Activated CD8-positive, alpha-beta memory T cell treated with anti-CD3 and anti-CD28 coated beads for 36 hours (primary cell): ENCODE results near the gene FXR2. TPM values are rescaled to one million over a fixed set of nuclear protein-coding genes. Genes with fewer than 3 reads are reported as not detected.
"Not testable (repeated sequence)": the region's sequence is repeated elsewhere in the genome, so short reads cannot be mapped to it uniquely, and the experiment has no call there.

Source experiments
- CTCF ChIA-PET: fragments of 350-600 bp; sonication (Branson Sonifier 250); formaldehyde crosslinking; loops from one replicate; lab custom pipeline; 2021; ENCODE audit warnings: antibody characterized with exemption; lab: Charles Lee
- POLR2A ChIA-PET: fragments of 350-600 bp; sonication (Branson Sonifier 250); formaldehyde crosslinking; loops from one replicate; lab custom pipeline; 2021; ENCODE audit warnings: antibody characterized with exemption; lab: Charles Lee
- total RNA-seq, 2 experiments: library from RNA; stranded (reverse); gene quantifications; one replicate each; pipeline ENCODE4 v1.2.3, GENCODE V29; 2021

The FXR2 gene
- total RNA-seq, 2 experiments from 2014 or later = 46.4 to 47.2 TPM

DNA sequence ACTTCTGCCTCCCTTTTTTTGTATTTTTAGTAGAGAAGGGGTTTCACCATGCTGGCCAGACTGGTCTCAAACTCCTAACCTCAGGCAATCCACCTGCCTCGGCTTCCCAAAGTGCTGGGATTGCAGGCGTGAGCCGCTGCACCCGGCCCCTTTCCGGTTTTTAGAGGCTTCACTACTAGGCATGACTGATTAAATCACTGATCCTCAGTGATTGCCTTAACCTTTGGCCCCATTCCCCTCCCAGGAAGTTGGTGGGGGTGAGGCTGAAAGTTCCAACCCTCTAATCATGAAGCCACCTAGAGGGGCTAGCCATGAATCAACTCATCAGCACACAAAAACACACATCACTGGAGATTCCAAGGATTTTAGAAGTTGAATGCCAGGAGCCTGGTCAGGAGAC is 17.1 kb downstream of the FXR2 start:
- CTCF ChIA-PET, POLR2A ChIA-PET: not testable (repeated sequence)

DNA sequence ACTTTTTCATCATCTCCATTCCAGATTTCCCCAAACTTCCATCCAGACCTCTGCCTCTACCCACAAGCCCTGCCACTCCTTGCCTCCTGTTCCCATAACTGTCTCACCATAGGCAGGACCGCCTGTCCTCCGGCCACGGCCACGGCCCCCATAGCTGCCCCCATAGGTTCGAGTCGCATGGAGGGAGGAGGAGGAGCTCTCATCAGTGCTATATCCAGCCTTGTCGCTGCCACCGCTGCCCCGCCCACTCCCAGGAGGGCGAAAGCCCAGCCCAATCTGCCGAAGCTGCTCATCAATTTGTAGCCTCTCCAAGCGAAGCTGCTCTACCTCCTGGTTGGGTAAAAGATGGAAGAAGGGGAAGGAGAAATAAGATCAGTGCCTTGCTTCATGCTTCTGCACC is 21.4 kb downstream of the FXR2 start:
- POLR2A ChIA-PET = no interaction called here
- CTCF ChIA-PET = interaction anchor here (1.4 kb wide), 1 partner anchor 90 kb away, joined by 3 read pairs; no protein-coding TSS in a partner anchor

DNA sequence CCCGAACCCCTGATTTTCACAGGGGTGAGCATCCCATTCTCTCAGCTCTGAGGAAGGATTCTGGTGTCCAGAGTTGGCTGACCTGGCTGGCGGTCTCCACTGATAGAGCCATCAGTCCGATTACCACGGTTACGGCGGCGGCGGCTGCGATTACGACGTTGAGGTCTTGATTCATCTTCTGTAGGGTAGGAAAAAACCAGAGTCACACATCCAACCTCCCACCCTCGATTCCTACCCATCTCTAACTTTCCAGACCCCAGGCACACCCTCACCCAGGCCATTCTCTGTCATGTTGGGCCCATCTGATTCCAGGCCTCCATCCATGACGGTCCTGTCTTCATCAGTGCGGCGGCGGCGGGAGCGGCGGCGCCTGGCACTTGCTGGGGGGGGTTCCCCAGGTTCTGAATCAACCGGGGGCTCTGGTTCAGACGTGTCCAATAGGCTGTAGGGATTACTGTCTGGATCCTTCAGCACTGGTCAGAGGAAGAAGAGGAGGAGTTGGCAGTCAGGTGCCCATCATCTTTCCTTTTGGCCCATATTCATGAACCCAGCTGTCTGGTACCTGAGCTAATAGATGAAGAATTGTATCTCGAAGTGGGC is 22.2 kb downstream of the FXR2 start:
- CTCF ChIA-PET = interaction anchor here (1.4 kb wide), 1 partner anchor 91 kb away, joined by 3 read pairs; no protein-coding TSS in a partner anchor
- POLR2A ChIA-PET = interaction anchor here (1.4 kb wide), 1 partner anchor 19 kb away, joined by 5 read pairs; no protein-coding TSS in a partner anchor

DNA sequence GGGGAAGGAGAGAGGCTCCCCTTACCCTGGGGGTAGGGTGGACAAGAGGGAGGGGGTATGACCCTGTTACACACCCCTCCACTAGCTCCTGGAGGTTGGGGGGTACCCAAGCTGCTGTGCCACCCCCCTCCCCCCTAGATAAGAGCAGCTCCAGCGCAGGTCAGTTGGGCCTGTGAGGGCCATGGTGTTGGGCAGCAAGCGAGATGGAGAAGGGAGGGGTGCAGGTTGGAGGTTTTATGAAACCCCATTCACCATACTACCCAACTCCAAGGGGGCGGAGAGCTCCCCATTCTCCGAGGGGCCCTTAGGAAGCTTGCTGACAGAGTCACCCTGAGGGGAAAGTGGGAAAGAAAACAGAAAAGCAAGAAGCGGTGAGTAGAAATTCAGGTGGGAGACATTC is 23.1 kb downstream of the FXR2 start:
- ChIA-PET CTCF (no interaction called here), POLR2A (interaction anchor here (1.4 kb wide), 1 partner anchor 18 kb away, joined by 5 read pairs; no protein-coding TSS in a partner anchor)

DNA sequence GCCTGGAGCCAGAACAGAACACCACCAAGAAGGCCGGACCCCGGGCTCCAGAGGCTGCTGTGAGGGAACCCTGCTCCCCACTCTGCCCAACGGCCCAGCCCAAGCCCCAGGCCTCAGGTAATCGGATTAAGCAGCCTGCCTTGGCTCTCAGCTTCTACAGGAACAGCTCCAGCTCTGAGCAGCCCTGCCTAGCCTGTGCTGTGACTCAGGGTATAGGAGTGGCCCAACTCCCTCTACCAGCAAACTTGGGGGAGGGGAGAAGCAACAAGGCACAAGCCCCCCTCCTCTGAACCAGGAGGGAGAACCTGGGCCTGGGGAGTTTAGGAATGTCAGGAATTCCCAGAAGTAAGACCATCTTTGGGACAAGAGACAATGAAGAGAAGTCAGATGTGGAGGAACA is 24.0 kb downstream of the FXR2 start:
- CTCF ChIA-PET = interaction anchor here (0.8 kb wide), 1 partner anchor 75 kb away, joined by 3 read pairs; no protein-coding TSS in a partner anchor
- POLR2A ChIA-PET = no interaction called here

DNA sequence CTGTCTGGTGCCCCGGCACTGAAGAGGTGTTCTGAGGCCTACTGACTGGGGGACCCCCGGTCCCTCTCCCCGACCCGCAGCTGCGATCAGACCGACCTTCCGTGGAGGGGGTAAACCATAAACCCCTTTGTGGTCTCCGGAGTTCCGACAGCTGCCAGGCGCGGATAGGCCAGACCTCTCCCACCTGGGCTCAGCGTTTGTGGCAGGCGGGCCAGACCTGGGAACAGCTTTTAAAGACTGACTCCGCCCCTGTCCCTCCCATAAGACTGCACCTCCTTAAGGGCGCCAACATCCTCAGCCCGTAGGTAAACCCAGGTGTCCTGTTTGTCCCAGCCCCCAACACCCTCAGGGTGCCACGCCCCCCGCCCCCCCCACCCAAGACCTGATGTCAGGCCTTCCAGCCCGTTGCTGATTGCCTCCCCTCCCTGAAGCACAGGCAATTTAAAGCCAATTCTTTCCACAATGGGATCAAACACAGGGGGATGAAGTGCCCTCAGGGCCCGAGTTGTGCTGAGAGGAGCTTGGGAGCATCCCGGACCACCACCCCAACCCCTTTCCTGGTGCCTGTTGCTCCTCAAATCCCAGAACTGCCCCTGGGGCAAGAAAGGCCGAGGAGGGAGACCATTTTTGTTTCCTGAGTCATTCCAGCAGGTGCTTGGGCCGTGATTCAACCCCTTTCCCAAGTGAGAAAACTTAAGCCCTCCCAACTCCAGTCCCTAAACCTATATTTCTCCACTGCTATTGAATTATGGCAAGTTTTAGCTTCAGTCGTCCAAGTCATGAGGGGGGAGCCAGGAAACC is 24.6 kb downstream of the FXR2 start, which contains the start of gene SOX15:
Gene SOX15, minus strand, starts transcription at position 204 of the 801 bp plus-strand sequence. CDS start 418 bp downstream, outside the sequence.
- ChIA-PET POLR2A (interaction anchor here (1.2 kb wide), 1 partner anchor 154 kb away, joined by 4 read pairs; no protein-coding TSS in a partner anchor), CTCF (interaction anchor here (0.6 to 2.4 kb wide), 14 partner anchors 11 to 246 kb away, joined by 3 to 12 read pairs (median 4); partner anchors contain the start of genes ATP1B2, CD68 and SENP3)

DNA sequence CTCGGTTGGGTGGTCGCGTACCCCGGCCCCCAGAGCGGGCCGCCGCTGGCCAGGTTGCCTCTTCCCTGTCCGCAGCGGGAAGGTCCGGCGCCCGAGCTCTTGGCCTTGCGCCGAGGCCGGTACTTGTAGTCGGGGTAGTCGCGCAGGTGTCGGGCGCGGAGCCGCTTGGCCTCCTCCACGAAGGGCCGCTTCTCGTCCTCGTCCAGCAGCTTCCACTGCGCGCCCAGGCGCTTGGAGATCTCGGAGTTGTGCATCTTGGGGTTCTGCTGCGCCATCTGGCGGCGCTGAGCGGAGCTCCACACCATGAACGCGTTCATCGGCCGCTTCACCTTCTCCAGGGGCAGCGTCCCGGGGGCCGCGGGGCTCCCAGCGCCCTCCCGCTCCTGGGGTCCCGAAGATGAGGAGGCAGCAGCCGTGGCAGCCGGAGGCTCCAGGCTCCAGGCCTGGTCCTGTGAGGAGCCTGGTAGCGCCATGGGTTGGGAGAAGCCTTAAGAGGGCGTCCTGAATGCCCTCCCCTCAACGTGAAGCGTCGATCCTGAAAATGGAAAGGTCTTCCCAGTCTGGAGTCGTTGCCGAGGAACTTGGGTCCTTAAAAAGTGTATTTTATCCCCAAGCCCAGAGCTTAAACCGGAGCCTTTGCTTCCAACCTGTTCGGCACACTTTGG is 25.4 kb downstream of the FXR2 start:
- POLR2A ChIA-PET = interaction anchor here (0.8 to 1.2 kb wide), 2 partner anchors 15 to 153 kb away, joined by 3 to 4 read pairs; no protein-coding TSS in a partner anchor
- CTCF ChIA-PET = interaction anchor here (0.6 to 2.4 kb wide), 17 partner anchors 9 to 245 kb away, joined by 3 to 12 read pairs (median 4); partner anchors contain the start of genes ATP1B2, CD68, SAT2 and SENP3

DNA sequence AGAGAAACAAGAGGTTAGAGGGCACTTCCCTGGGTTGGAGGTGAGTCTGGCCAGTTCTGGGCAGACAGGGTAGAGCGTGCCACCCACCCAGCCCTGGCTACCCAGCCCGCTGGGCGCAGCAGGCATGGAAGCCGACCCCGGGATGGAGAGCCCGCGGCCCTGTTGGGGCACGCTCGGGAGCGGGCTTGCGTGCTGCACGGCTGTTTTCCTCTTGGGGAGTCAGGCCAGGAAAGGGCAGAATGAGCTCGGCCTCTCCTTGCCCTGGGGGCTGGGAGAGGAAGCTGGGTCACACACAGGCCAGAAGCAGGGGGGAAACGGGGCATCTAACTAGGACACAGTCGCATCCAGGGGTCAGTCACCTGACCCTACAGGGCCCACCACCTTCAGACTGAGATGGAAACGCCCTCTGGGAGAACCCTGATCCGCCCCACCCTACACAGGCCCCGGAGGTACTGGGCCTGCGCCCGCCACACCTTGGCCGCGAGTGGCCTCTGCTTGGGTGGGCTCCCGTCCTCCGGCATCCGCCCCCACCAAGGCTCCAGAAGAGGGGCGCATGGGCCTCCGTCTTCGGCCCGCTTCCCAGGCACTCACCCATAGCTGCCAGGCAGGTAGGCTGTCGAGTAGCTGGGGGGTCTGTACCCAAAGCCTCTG is 26.0 kb downstream of the FXR2 start:
- CTCF ChIA-PET = interaction anchor here (0.9 to 2.4 kb wide), 15 partner anchors 8 to 244 kb away, joined by 3 to 12 read pairs (median 4); partner anchors contain the start of genes ATP1B2, CD68, SAT2 and SENP3

DNA sequence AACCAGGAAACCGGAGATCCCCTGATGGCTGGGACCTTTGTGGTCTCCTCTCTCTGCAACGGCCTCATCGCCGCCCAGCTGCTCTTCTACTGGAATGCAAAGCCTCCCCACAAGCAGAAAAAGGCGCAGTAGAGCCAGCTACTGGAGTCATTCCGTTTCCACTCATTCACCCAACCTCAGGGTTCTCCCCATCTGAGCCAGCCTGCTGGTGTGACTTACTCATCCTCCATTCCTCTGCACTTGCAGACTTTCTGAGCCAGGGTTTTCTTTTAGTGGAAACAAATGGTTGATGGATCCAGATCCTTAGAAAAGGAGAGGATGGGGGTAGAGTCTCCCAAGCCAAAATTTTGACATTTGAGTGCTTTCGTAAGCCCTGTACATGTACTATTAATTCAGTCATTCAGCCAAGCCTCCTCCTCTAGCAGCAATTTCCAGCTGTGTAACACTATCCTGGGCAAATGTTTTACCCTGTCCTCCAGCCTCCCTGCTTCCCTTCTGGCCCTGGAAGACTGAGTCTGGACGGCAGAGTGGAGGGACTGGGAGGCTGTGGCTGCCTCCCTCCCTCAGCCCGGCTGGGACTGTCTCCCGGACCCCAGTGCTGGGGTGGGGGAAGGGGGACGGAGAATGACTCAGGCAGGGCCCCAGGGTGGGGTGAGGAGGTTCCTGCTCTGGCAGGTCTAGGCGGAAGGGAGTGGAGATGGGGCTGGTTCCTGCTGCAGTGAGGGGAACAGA is 27.1 kb downstream of the FXR2 start:
- POLR2A ChIA-PET = no interaction called here
- CTCF ChIA-PET = interaction anchor here (0.9 to 2.4 kb wide), 4 partner anchors 27 to 85 kb away, joined by 3 to 12 read pairs (median 4); partner anchors contain the start of gene SENP3

More for the DNA sequence above, 26.0 kb downstream of the FXR2 start:
- POLR2A ChIA-PET = interaction anchor here (0.8 to 1.2 kb wide), 2 partner anchors 14 to 153 kb away, joined by 3 to 4 read pairs; no protein-coding TSS in a partner anchor

DNA sequence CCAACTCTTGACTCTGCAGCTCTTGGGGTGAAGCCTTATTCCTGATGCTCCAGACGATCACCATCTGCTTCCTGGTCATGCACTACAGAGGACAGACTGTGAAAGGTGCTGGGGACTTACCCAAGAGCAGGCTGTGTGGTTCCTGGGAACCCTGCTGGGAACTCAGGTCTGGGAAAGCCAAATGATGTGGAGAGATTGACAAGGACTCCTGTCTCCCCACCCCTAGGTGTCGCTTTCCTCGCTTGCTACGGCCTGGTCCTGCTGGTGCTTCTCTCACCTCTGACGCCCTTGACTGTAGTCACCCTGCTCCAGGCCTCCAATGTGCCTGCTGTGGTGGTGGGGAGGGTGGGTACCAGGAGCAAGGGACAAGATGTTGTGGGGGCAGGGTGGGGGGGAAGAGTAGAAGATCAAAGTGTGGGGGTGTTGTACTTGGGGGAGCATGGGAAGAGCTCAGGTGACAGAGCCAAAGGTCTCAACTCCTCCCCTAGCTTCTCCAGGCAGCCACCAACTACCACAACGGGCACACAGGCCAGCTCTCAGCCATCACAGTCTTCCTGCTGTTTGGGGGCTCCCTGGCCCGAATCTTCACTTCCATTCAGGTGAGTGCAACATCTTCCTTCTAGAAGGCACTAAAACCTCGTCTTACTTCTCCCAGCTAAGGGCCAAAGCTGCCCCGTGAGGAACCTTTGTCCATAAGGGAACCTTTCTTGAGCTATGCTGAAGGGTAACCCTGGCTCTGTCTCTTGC is 27.9 kb downstream of the FXR2 start:
- CTCF ChIA-PET = interaction anchor here (0.9 to 3.3 kb wide), 3 partner anchors 26 to 100 kb away, joined by 4 to 21 read pairs (median 5); partner anchors contain the start of genes SENP3 and TP53
- POLR2A ChIA-PET = no interaction called here

DNA sequence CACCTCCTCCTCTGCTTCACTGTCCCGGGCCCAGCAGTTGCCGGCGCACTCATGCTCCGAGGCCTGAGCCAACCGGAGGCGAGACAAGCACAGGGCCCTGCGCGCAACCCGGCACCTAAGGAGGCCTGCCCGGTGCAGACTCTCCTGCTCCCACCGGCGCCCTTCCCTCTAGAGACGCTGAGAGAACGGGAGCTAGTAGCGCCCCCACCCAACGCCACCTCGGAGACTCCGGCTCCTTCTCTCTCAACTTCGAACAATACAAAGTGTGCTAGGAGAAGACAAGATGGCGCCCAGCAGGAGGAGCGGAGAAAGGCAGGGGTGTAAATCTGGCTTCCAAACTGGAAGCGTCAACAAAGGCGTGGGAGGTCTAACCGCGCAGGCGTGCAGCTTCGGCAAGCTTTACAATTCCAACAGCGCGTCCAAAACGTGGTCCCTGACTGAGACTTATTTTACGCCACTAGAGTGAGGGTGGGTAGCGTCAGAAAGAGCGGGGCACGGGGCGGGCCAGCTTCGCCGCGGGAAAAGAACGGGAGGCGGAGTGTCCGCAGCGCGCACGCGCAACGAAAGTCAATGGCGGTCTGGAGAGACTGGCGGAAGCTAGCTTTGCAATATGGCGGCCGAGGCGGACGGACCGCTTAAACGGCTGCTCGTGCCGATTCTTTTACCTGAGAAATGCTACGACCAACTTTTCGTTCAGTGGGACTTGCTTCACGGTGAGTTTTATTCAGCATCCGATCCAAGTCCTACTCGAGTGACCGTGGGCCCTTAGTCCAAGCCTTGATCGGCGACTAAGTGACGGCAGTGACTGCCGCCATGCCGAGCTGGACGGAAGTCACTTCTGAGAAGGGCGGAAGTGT is 31.2 kb downstream of the FXR2 start, which contains the start of gene MPDU1:
Gene MPDU1, plus strand, starts transcription at position 600 of the 857 bp plus-strand sequence. Its CDS starts 11 bp downstream, at position 611.
- CTCF ChIA-PET = interaction anchor here (0.8 to 3.3 kb wide), 10 partner anchors 9 to 233 kb away, joined by 3 to 21 read pairs (median 4); partner anchors contain the start of gene TP53
- POLR2A ChIA-PET = interaction anchor here (0.7 to 2.8 kb wide), 12 partner anchors 9 to 275 kb away, joined by 3 to 41 read pairs (median 5); partner anchors contain the start of genes NAA38, NEURL4, POLR2A and SENP3

DNA sequence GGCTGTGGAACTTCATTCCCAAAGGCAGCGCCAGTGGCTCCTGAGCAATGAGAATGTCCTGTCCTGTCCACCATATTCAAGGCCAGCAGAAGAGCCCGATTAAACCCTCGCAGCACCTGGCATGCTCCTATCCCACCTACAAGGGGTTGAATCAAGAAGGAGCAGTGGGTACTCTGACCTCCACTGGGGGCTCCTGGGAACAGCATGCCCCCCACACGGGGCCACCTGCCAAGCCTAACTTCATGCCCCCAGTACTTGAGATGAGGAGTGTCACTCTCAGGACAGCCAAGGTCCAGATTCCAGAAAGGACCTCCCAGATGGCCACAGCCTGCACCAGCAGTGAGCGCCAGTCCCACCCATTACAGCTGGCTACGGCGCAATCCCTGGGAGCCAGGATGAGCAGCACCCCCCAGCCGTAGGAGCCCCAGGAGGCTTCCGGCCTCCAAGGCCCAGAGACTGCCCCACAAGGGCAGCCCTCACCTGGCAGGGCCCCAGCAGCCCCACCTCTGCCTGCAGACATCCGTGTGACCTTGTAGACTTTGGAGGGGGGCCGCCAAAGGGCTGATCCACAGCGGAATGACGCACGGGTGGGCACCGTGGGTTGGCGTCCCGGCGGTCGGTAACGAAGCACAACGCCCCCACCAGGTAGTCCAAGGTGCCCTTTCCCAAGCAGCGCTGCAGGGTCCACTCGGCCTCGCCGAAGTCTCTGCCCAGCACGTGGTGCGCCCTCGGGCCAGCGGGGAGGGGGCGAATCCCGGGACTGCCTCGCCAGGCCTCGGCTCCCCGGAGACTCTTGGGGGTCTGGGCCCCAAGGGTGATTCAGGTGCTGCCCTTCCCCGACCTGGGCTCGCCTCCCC is 32.1 kb downstream of the FXR2 start:
- POLR2A ChIA-PET = interaction anchor here (2.7 to 2.8 kb wide), 2 partner anchors 8 to 104 kb away, joined by 29 to 41 read pairs; partner anchors contain the start of genes TP53 and WRAP53
- CTCF ChIA-PET = interaction anchor here (1.1 to 1.9 kb wide), 2 partner anchors 59 to 146 kb away, joined by 4 to 5 read pairs; no protein-coding TSS in a partner anchor

DNA sequence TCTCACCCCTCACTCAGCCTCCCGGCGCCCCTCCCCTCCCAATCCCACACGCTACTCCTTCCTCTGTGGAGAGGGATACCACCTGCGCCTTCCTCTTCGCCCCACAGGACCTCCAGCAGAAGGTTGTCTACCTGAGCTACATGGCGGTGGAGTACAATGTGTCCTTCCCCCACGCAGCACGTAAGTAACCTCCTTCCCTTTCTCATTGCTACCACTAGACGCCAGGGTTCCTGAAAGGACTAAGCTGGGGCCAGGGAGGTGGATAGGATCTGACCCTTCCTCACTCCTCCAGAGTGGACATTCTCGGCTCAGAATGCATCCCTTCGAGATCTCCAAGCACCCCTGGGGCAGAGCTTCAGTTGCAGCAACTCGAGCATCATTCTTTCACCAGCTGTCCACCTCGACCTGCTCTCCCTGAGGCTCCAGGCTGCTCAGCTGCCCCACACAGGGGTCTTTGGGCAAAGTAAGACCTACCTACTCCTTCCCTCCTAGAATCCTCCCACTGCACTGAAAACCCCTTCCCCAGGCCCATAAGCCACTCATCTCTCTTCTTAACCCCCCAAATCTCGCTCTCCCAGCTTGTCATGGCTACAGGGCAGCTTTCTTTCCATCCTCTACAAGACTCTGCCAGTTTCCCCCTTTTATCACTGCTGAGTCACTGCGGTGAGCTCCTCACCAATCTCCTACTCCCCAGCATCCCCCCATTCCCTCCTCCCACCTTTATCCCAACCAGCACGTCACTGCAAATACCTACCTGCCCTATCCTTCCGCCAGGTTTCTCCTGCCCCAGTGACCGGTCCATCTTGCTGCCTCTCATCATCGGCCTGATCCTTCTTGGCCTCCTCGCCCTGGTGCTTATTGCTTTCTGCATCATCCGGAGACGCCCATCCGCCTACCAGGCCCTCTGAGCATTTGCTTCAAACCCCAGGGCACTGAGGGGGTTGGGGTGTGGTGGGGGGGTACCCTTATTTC is 33.8 kb downstream of the FXR2 start:
- POLR2A ChIA-PET = interaction anchor here (0.6 to 2.2 kb wide), 4 partner anchors 10 to 342 kb away, joined by 3 to 12 read pairs (median 4); partner anchors contain the start of genes PHF23, TP53 and WRAP53
- CTCF ChIA-PET = interaction anchor here (1.6 kb wide), 1 partner anchor 8 kb away, joined by 4 read pairs; no protein-coding TSS in a partner anchor
